ENCODE measurements around the gene NDUFAF8.

Gene NDUFAF8

GRCh38 chr17:81237591-81238489, 1.3 kb upstream of the NDUFAF8 start:
- DNase-seq (ENCODE audit: extremely low read depth in 1 of 2, low read depth in 1 of 2), result no peak

GRCh38 chr17:81238490-81238814, 666 bp upstream of the NDUFAF8 start:
- no peak for DNase-seq (ENCODE audit: extremely low read depth in 1 of 2, low read depth in 1 of 2)

- DNase-seq (ENCODE audit: extremely low read depth in 1 of 2, low read depth in 1 of 2), result peak in 1 of 2 donors; percentile 41
These were observed 817 bp downstream of the NDUFAF8 start for GRCh38 chr17:81239714-81240555.

GRCh38 chr17:81240761-81241160, 1.6 kb downstream of the NDUFAF8 start:
- DNase-seq (ENCODE audit: extremely low read depth in 1 of 2, low read depth in 1 of 2), result no peak

- no peak for DNase-seq (ENCODE audit: extremely low read depth in 1 of 2, low read depth in 1 of 2)
These were observed 2.1 kb downstream of the NDUFAF8 start for GRCh38 chr17:81241203-81241602.

GRCh38 chr17:81241648-81242420, 2.7 kb downstream of the NDUFAF8 start:
- peak; percentile 33 to 53 for DNase-seq (ENCODE audit: extremely low read depth in 1 of 2, low read depth in 1 of 2)

- DNase-seq (ENCODE audit: extremely low read depth in 1 of 2, low read depth in 1 of 2), result no peak
These were observed 3.6 kb downstream of the NDUFAF8 start for GRCh38 chr17:81242421-81243332.

GRCh38 chr17:81243333-81243664, 4.2 kb downstream of the NDUFAF8 start:
- no peak for DNase-seq (ENCODE audit: extremely low read depth in 1 of 2, low read depth in 1 of 2)

- DNase-seq (ENCODE audit: extremely low read depth in 1 of 2, low read depth in 1 of 2), result no peak
These were observed 5.4 kb downstream of the NDUFAF8 start for GRCh38 chr17:81244358-81245023.

GRCh38 chr17:81245024-81245664, 6.0 kb downstream of the NDUFAF8 start:
- DNase-seq (ENCODE audit: extremely low read depth in 1 of 2, low read depth in 1 of 2), result no peak

- no peak for DNase-seq (ENCODE audit: extremely low read depth in 1 of 2, low read depth in 1 of 2)
These were observed 6.7 kb downstream of the NDUFAF8 start for GRCh38 chr17:81245665-81246342.

GRCh38 chr17:81246343-81246670, 7.2 kb downstream of the NDUFAF8 start:
- DNase-seq (ENCODE audit: extremely low read depth in 1 of 2, low read depth in 1 of 2), result no peak

GRCh38 chr17:81246679-81247338, 7.7 kb downstream of the NDUFAF8 start:
- no peak for DNase-seq (ENCODE audit: extremely low read depth in 1 of 2, low read depth in 1 of 2)

- DNase-seq (ENCODE audit: extremely low read depth in 1 of 2, low read depth in 1 of 2), result no peak
These were observed 8.3 kb downstream of the NDUFAF8 start for GRCh38 chr17:81247339-81247990.

GRCh38 chr17:81248649-81249048, 9.5 kb downstream of the NDUFAF8 start:
- no peak for DNase-seq (ENCODE audit: extremely low read depth in 1 of 2, low read depth in 1 of 2)

GRCh38 chr17:81249223-81250040, 10.3 kb downstream of the NDUFAF8 start:
- DNase-seq (ENCODE audit: extremely low read depth in 1 of 2, low read depth in 1 of 2), result no peak

Data from stimulated activated CD8-positive, alpha-beta memory T cell treated with anti-CD3 and anti-CD28 coated beads, Interleukin-7, amount 100 ng/mL, for 48 hours (primary cell).